Thyroid gland (tissue), 4 donors: ENCODE data around the gene NKX3-2.

Source experiments
- POLR2A ChIP-seq, 2 donors: fragments of 450-650 bp; IDR thresholded peaks; one replicate each; pipeline ENCODE4 v1.6.1; 2017; ENCODE audit warnings: antibody characterized with exemption in 2 of 2, mild to moderate bottlenecking in 2 of 2, moderate library complexity in 1 of 2
- TF ChIP-seq, protein P1 (sequence below), 6 experiments: fragments of 200-600 bp in 3 of 6; fragments of 450-650 bp in 3 of 6; sonication (generic) in 3 of 6; IDR thresholded peaks; one replicate each; pipeline ENCODE4 v1.5.1; 2016 to 2019; ENCODE audit warnings: antibody characterized with exemption in 6 of 6, mild to moderate bottlenecking in 2 of 6, inconsistent platforms in 1 of 6, moderate library complexity in 1 of 6

DNA sequence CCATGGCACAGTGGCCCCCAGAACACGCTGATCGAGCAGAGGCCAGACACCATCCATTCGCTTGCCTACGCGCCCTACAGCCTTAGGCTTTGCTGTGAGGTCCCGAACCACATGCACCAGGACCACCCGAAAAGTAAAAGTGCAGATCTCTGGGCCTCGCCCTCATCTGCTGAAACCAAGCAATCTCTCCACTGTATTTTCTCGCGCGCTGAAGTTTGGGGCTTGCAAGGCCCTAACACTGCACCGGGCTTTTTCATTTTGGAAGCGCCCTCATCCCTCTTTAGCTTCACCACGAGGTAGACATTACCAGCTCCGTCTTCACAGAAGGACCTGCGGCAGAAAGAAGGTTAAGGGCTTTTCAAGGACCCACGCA, 21.2 kb downstream of the NKX3-2 start:
- TF ChIP-seq POLR2A (IDR thresholded peaks at IDR 0.05): no peak
- TF ChIP-seq, protein P1, sequence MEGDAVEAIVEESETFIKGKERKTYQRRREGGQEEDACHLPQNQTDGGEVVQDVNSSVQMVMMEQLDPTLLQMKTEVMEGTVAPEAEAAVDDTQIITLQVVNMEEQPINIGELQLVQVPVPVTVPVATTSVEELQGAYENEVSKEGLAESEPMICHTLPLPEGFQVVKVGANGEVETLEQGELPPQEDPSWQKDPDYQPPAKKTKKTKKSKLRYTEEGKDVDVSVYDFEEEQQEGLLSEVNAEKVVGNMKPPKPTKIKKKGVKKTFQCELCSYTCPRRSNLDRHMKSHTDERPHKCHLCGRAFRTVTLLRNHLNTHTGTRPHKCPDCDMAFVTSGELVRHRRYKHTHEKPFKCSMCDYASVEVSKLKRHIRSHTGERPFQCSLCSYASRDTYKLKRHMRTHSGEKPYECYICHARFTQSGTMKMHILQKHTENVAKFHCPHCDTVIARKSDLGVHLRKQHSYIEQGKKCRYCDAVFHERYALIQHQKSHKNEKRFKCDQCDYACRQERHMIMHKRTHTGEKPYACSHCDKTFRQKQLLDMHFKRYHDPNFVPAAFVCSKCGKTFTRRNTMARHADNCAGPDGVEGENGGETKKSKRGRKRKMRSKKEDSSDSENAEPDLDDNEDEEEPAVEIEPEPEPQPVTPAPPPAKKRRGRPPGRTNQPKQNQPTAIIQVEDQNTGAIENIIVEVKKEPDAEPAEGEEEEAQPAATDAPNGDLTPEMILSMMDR (IDR thresholded peaks at IDR 0.05): no peak
